ENCODE data around the gene RGPD8.
"Not testable (repeated sequence)": the region's sequence is repeated elsewhere in the genome, so short reads cannot be mapped to it uniquely, and the experiment has no call there.

RGPD8 gene

DNA sequence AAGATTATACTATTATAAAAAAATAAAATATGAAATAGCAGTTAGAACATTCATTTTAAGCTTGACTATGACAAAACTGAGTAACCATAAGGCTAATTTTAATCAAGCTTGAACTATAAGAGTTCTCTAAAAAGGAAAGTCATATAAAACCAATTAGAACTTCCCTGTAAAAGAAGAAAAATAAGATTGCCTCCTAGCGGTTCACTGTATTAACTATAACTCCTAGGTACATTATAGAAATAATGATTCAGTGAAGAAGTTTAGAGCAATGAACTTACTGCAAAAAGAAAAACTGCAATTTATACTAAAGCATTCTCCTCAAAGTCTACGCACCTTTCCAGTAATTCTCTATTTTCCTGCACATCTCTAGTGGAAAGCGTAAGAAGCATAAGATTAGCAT is 16.6 kb downstream of the RGPD8 start:
- H3K4ac ChIP-seq (ENCODE audit: low read depth in 1 of 2, low read length in 2 of 2); H4K91ac ChIP-seq (ENCODE audit: low read length); H3K4me2 ChIP-seq (ENCODE audit: low read length, poor library complexity, severe bottlenecking); H3K9me3 ChIP-seq (ENCODE audit: control insufficient read depth, low read length); H4K8ac ChIP-seq (ENCODE audit: low read length); H3K14ac ChIP-seq (ENCODE audit: low read length in 2 of 2); H3K18ac ChIP-seq (ENCODE audit: low read depth in 1 of 2, low read length in 2 of 2); H3K9ac ChIP-seq (ENCODE audit: low read length); H2AK5ac ChIP-seq (ENCODE audit: low read length, severe bottlenecking); H2BK12ac ChIP-seq (ENCODE audit: low read length in 2 of 2); H3K4me3 ChIP-seq (ENCODE audit: insufficient read depth in 1 of 2, low read depth in 1 of 2, low read length in 2 of 2); H3K4me1 ChIP-seq (ENCODE audit: control insufficient read depth, insufficient read depth, low read depth, low read length); H2BK15ac ChIP-seq (ENCODE audit: low read depth, poor library complexity, severe bottlenecking); H3K23ac ChIP-seq (ENCODE audit: low read length in 2 of 2); DNase-seq; H3K27ac ChIP-seq (ENCODE audit: low read length, poor library complexity, severe bottlenecking); H2AFZ ChIP-seq (ENCODE audit: low read depth, low read length); H3K27me3 ChIP-seq (ENCODE audit: control insufficient read depth in 1 of 2, insufficient read depth in 1 of 2, low read length in 2 of 2); H3K36me3 ChIP-seq (ENCODE audit: control insufficient read depth in 1 of 2, insufficient read depth in 2 of 2, low read depth in 1 of 2, low read length in 2 of 2); H2BK5ac ChIP-seq (ENCODE audit: low read depth, low read length, poor library complexity, severe bottlenecking); H3K79me1 ChIP-seq (replicated peaks; ENCODE audit: low read length, poor library complexity, severe bottlenecking); H2BK120ac ChIP-seq (ENCODE audit: low read depth, low read length): not testable (repeated sequence)
- no CpG with 5 or more reads among the region's 3 CpGs for WGBS

DNA sequence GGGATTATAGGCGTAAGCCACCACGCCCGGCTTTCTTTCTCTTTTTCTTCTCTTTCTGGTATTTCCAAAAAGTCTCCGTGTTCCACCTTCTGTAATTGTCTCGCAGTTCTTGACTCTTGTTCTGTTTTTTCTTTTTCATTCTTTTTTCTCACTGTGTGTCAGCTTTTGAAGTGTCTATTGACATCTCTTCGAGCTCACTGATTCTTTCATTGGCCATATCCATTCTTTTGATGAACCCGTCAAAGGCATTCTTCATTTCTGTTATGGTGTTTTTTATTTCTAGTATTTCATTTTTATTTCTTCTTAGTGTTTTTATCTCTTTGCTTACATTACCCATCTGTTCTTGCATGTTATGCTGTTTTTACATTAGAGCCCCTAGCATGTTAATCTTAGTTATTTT is 73.4 kb downstream of the RGPD8 start:
- not testable (repeated sequence) for H3K18ac ChIP-seq (ENCODE audit: low read depth in 1 of 2, low read length in 2 of 2); H3K9ac ChIP-seq (ENCODE audit: low read length); H2BK120ac ChIP-seq (ENCODE audit: low read depth, low read length); H3K4ac ChIP-seq (ENCODE audit: low read depth in 1 of 2, low read length in 2 of 2); H3K4me3 ChIP-seq (ENCODE audit: insufficient read depth in 1 of 2, low read depth in 1 of 2, low read length in 2 of 2); H3K9me3 ChIP-seq (ENCODE audit: control insufficient read depth, low read length); H4K8ac ChIP-seq (ENCODE audit: low read length); H2AK5ac ChIP-seq (ENCODE audit: low read length, severe bottlenecking); H3K23ac ChIP-seq (ENCODE audit: low read length in 2 of 2); H2BK12ac ChIP-seq (ENCODE audit: low read length in 2 of 2); H2AFZ ChIP-seq (ENCODE audit: low read depth, low read length); H3K27me3 ChIP-seq (ENCODE audit: control insufficient read depth in 1 of 2, insufficient read depth in 1 of 2, low read length in 2 of 2); DNase-seq; H3K36me3 ChIP-seq (ENCODE audit: control insufficient read depth in 1 of 2, insufficient read depth in 2 of 2, low read depth in 1 of 2, low read length in 2 of 2); H3K4me1 ChIP-seq (ENCODE audit: control insufficient read depth, insufficient read depth, low read depth, low read length); H3K27ac ChIP-seq (ENCODE audit: low read length, poor library complexity, severe bottlenecking); H4K91ac ChIP-seq (ENCODE audit: low read length); H3K4me2 ChIP-seq (ENCODE audit: low read length, poor library complexity, severe bottlenecking); H2BK15ac ChIP-seq (ENCODE audit: low read depth, poor library complexity, severe bottlenecking); H2BK5ac ChIP-seq (ENCODE audit: low read depth, low read length, poor library complexity, severe bottlenecking); H3K79me1 ChIP-seq (replicated peaks; ENCODE audit: low read length, poor library complexity, severe bottlenecking); H3K14ac ChIP-seq (ENCODE audit: low read length in 2 of 2)
- 98% methylated on average over 5 of the region's 7 CpGs for WGBS

DNA sequence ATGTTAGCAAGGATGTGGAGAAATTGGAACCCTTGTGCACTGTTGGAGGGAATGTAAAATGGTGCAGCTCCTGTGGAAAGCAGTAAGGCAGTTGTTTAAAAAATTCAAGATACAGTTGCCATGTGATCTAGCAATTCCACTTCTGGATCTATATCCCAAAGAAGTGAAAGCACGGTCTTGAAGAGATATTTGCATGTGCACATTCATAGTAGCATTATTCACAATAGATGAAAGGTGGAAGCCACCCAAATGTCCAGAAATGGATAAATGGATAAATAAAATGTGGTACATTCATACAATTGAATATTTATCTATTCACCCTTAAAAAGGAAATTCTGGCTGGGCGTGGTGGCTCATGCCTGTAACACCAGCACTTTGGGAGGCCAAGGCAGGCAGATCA is 79.1 kb downstream of the RGPD8 start:
- not testable (repeated sequence) for H4K91ac ChIP-seq (ENCODE audit: low read length); H2AFZ ChIP-seq (ENCODE audit: low read depth, low read length); H3K14ac ChIP-seq (ENCODE audit: low read length in 2 of 2); H3K9ac ChIP-seq (ENCODE audit: low read length); H3K4me2 ChIP-seq (ENCODE audit: low read length, poor library complexity, severe bottlenecking); H3K27ac ChIP-seq (ENCODE audit: low read length, poor library complexity, severe bottlenecking); H4K8ac ChIP-seq (ENCODE audit: low read length); H2AK5ac ChIP-seq (ENCODE audit: low read length, severe bottlenecking); H3K36me3 ChIP-seq (ENCODE audit: control insufficient read depth in 1 of 2, insufficient read depth in 2 of 2, low read depth in 1 of 2, low read length in 2 of 2); H3K23ac ChIP-seq (ENCODE audit: low read length in 2 of 2); H2BK5ac ChIP-seq (ENCODE audit: low read depth, low read length, poor library complexity, severe bottlenecking); H3K4ac ChIP-seq (ENCODE audit: low read depth in 1 of 2, low read length in 2 of 2); H3K27me3 ChIP-seq (ENCODE audit: control insufficient read depth in 1 of 2, insufficient read depth in 1 of 2, low read length in 2 of 2); H3K79me1 ChIP-seq (replicated peaks; ENCODE audit: low read length, poor library complexity, severe bottlenecking); H2BK15ac ChIP-seq (ENCODE audit: low read depth, poor library complexity, severe bottlenecking); H2BK120ac ChIP-seq (ENCODE audit: low read depth, low read length); H3K4me1 ChIP-seq (ENCODE audit: control insufficient read depth, insufficient read depth, low read depth, low read length); DNase-seq; H2BK12ac ChIP-seq (ENCODE audit: low read length in 2 of 2); H3K4me3 ChIP-seq (ENCODE audit: insufficient read depth in 1 of 2, low read depth in 1 of 2, low read length in 2 of 2); H3K9me3 ChIP-seq (ENCODE audit: control insufficient read depth, low read length); H3K18ac ChIP-seq (ENCODE audit: low read depth in 1 of 2, low read length in 2 of 2)
- WGBS = 56% methylated on average over 1 of the region's 2 CpGs

DNA sequence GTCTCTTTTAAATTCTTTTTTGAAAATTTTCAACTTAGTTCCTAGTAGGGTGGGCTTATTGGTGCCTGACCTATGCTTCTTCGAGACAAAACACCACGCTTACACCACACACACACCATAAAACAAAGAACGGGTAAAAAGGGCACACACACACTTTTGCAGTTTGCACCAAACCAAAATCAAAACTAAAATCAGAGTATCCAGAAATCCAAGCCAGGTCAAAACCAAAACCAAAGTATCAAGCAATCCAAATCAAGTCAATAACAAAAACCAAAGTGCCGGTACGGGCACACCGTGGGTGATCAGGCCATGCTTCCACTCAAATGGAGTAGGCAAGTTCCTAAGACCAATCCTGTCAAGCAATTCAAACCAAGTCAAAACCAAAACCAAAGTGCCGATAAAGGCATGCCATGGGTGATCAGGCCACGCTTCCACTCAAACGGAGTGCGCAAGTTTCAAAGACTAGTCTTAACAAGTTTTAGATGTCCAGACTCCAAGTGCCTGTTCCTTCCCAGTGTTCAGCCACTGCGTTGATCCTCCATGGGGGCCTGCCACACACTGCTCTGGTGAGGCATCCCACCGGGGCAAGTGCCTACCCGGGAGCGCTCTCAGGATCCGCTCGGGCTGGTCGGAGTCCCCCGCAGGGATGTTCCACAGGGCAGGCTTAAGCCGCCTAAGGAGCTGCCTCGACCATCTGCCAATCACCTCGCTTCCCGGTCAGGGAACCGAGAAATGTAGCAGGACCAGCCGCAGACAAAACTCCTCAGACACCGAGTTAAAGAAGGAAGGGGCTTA is 80.4 kb downstream of the RGPD8 start:
- H2AK5ac ChIP-seq (ENCODE audit: low read length, severe bottlenecking); H3K4me1 ChIP-seq (ENCODE audit: control insufficient read depth, insufficient read depth, low read depth, low read length); H3K9ac ChIP-seq (ENCODE audit: low read length); H3K4ac ChIP-seq (ENCODE audit: low read depth in 1 of 2, low read length in 2 of 2); H2BK120ac ChIP-seq (ENCODE audit: low read depth, low read length); H3K36me3 ChIP-seq (ENCODE audit: control insufficient read depth in 1 of 2, insufficient read depth in 2 of 2, low read depth in 1 of 2, low read length in 2 of 2); H3K23ac ChIP-seq (ENCODE audit: low read length in 2 of 2); H3K27me3 ChIP-seq (ENCODE audit: control insufficient read depth in 1 of 2, insufficient read depth in 1 of 2, low read length in 2 of 2); H3K79me1 ChIP-seq (replicated peaks; ENCODE audit: low read length, poor library complexity, severe bottlenecking); H2BK5ac ChIP-seq (ENCODE audit: low read depth, low read length, poor library complexity, severe bottlenecking); H2AFZ ChIP-seq (ENCODE audit: low read depth, low read length); H3K9me3 ChIP-seq (ENCODE audit: control insufficient read depth, low read length); H2BK12ac ChIP-seq (ENCODE audit: low read length in 2 of 2); H3K18ac ChIP-seq (ENCODE audit: low read depth in 1 of 2, low read length in 2 of 2); H3K27ac ChIP-seq (ENCODE audit: low read length, poor library complexity, severe bottlenecking); H3K14ac ChIP-seq (ENCODE audit: low read length in 2 of 2); H2BK15ac ChIP-seq (ENCODE audit: low read depth, poor library complexity, severe bottlenecking); H3K4me3 ChIP-seq (ENCODE audit: insufficient read depth in 1 of 2, low read depth in 1 of 2, low read length in 2 of 2); DNase-seq; H3K4me2 ChIP-seq (ENCODE audit: low read length, poor library complexity, severe bottlenecking); H4K91ac ChIP-seq (ENCODE audit: low read length); H4K8ac ChIP-seq (ENCODE audit: low read length): not testable (repeated sequence)
- 95% methylated on average over 3 of the region's 25 CpGs for WGBS

Measured in mesenchymal stem cell (in vitro differentiated cells and primary cell).